ENCODE data around the gene ZNF281.

DNA sequence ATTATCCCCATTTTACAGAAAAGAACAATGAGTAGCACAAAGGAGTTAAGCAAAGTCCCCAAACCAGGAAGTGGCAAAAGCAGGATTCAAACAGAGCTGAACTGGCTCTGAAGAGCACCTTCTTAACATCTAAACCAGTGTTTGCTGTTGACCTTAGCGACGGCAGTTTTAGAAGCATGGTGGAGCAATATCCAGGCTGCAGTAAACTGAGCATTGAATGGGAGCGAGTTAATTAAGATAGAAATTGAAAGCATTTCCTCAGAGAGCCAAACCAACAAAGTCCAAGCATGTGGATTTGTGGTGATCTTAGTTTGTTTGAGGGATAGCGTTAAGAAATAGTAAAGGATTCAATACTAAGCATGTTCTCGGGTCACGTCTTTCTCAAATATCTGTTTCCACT lies 13.4 kb upstream of the ZNF281 start:
- TF ChIP-seq POLR2A (IDR thresholded peaks at IDR 0.05; ENCODE audit: extremely low read depth, insufficient read length) = no peak
- TF ChIP-seq, protein P1, sequence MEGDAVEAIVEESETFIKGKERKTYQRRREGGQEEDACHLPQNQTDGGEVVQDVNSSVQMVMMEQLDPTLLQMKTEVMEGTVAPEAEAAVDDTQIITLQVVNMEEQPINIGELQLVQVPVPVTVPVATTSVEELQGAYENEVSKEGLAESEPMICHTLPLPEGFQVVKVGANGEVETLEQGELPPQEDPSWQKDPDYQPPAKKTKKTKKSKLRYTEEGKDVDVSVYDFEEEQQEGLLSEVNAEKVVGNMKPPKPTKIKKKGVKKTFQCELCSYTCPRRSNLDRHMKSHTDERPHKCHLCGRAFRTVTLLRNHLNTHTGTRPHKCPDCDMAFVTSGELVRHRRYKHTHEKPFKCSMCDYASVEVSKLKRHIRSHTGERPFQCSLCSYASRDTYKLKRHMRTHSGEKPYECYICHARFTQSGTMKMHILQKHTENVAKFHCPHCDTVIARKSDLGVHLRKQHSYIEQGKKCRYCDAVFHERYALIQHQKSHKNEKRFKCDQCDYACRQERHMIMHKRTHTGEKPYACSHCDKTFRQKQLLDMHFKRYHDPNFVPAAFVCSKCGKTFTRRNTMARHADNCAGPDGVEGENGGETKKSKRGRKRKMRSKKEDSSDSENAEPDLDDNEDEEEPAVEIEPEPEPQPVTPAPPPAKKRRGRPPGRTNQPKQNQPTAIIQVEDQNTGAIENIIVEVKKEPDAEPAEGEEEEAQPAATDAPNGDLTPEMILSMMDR (IDR thresholded peaks at IDR 0.05; ENCODE audit: low read depth, low read length) = no peak
